ENCODE data around the gene E2F2. TPM values are rescaled to one million over a fixed set of nuclear protein-coding genes. Genes with fewer than 3 reads are reported as not detected.
A peak's percentile ranks its signal among the peaks of the same experiment; 100 is the strongest.

The E2F2 gene
- total and polyA plus RNA-seq, 2 of the 13 experiments (the other 11 are each of a cell fraction or from before 2014, with no cell fraction given): 0.65 to 6.6 TPM

- TF ChIP-seq ARID5B (CRISPR knock-in tag; IDR thresholded peaks at IDR 0.05): peak; percentile 21; the same call in 1 of the 2 replicates
- peak; percentile 87 for TF ChIP-seq SAP130 (CRISPR knock-in tag; IDR thresholded peaks at IDR 0.05; ENCODE audit: low read depth)
- no peak; the same call in 1 of the 2 replicates for TF ChIP-seq KDM5A (IDR thresholded peaks at IDR 0.05; ENCODE audit: borderline replicate concordance, low read length)
- no peak; the same call in none of the 2 replicates for TF ChIP-seq GATAD2A (CRISPR knock-in tag; IDR thresholded peaks at IDR 0.05)
- TF ChIP-seq PAXIP1 (CRISPR knock-in tag; conservative IDR thresholded peaks at IDR 0.05): peak; percentile 20; the same call in 1 of the 2 replicates
- TF ChIP-seq CHCHD3 (CRISPR knock-in tag; IDR thresholded peaks at IDR 0.05): 0 out of 2 replicates have a peak, but pooled peaks have one; percentile 58
- TF ChIP-seq ZNF230 (CRISPR knock-in tag; IDR thresholded peaks at IDR 0.05): 0 out of 2 replicates have a peak, but pooled peaks have one; percentile 10
- no peak for TF ChIP-seq ZNF780A (CRISPR knock-in tag; IDR thresholded peaks at IDR 0.05)
- TF ChIP-seq MTERF4 (CRISPR knock-in tag; IDR thresholded peaks at IDR 0.05): no peak
- TF ChIP-seq ATF4 (CRISPR knock-in tag; IDR thresholded peaks at IDR 0.05): no peak
- no peak for TF ChIP-seq ZBTB8A (CRISPR knock-in tag; IDR thresholded peaks at IDR 0.05; ENCODE audit: borderline replicate concordance, low read depth)
- TF ChIP-seq RBAK (CRISPR knock-in tag; IDR thresholded peaks at IDR 0.05): no peak
- no peak for TF ChIP-seq NFIB (CRISPR knock-in tag; IDR thresholded peaks at IDR 0.05; ENCODE audit: borderline replicate concordance)
- no peak for TF ChIP-seq ZFAT (CRISPR knock-in tag; conservative IDR thresholded peaks at IDR 0.05)
- TF ChIP-seq HDAC2 (CRISPR knock-in tag; IDR thresholded peaks at IDR 0.05): no peak
- TF ChIP-seq KDM1A (CRISPR knock-in tag; IDR thresholded peaks at IDR 0.05): no peak
- TF ChIP-seq ELF3 (CRISPR knock-in tag; IDR thresholded peaks at IDR 0.05): peak; percentile 91
- TF ChIP-seq ZNF740 (CRISPR knock-in tag; IDR thresholded peaks at IDR 0.05): 0 out of 2 replicates have a peak, but pooled peaks have one; percentile 18
Observed at GRCh38 chr1:23559136-23559984, 28.3 kb upstream of the E2F2 start, which contains the start of gene ID3 (continued).

Measured in HepG2 (cell line).